Stimulated activated CD4-positive, alpha-beta T cell treated with anti-CD3 and anti-CD28 coated beads, Interleukin-1b, Interleukin-23, amount 100 ng/mL, for 4 hours (primary cell): ENCODE data around the gene BCAR1.

Experiments
- DNase-seq, 2 donors: peaks; one replicate each; pipeline ENCODE4 v3.0.0-alpha.2; 2020; ENCODE audit warnings: low read depth in 2 of 2

The BCAR1 gene

DNA sequence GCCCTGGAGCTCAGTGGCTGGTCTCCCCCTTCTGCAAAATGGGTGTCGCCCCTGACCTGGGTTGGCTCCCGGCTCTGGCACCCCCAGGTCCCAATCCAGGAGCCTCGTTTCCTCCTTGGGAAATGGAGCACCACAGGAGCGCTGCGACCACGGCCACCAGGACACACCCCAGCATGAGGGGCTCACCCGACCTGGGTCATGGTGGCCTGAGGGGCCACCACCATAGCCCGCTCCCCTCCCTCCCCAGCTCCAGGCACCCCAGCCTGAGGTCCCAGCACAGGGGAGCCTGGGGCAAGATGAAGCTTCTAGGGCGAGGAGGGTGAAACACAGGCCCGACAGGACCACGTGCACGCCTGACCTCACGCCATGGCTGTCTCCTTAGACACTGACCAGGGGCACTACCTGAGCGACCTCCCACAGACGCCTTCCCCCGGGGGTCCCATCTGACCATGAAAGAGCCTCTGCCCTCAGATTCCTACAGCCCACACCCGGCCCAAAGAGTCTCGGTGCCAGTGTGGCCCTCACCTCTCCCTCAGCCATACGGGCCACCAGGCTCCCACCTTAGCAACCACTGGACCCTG is 11.8 kb downstream of the BCAR1 start:
- no peak for DNase-seq

- DNase-seq = no peak
These were observed 12.4 kb downstream of the BCAR1 start for GRCh38 chr16:75238853-75239541.

GRCh38 chr16:75238132-75238852 is 13.1 kb downstream of the BCAR1 start:
- DNase-seq = no peak

GRCh38 chr16:75237398-75238131 is 13.9 kb downstream of the BCAR1 start:
- DNase-seq = no peak

- DNase-seq = no peak
These were observed 14.6 kb downstream of the BCAR1 start for GRCh38 chr16:75236736-75237397.

DNA sequence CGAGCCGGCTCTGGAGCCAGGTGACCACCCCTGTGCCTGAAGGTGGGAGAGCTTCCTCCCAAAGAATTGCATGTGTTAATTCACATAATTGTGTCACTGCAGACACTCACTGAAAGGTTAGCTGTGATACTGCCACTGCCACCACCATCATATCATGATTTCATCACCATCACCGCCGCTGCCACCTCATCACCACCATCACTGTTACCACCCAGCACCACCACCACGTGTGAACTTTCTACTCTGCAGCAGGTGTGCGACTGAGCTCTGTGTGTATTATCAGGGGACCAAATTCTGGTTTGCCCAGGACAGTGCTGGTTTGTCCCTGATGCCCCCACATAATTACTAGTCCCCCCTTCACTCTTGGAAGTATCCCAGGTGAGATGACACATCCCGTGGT is 15.2 kb downstream of the BCAR1 start:
- no peak for DNase-seq

GRCh38 chr16:75235721-75236193 is 15.7 kb downstream of the BCAR1 start:
- no peak for DNase-seq

GRCh38 chr16:75234856-75235696 is 16.3 kb downstream of the BCAR1 start:
- no peak for DNase-seq

GRCh38 chr16:75233611-75233938 is 17.8 kb downstream of the BCAR1 start:
- no peak for DNase-seq

GRCh38 chr16:75231570-75231969 is 19.9 kb downstream of the BCAR1 start:
- no peak for DNase-seq

- DNase-seq = no peak
These were observed 20.8 kb downstream of the BCAR1 start for GRCh38 chr16:75230471-75231110.

- DNase-seq = no peak
These were observed 22.0 kb downstream of the BCAR1 start for GRCh38 chr16:75229172-75230031.

DNA sequence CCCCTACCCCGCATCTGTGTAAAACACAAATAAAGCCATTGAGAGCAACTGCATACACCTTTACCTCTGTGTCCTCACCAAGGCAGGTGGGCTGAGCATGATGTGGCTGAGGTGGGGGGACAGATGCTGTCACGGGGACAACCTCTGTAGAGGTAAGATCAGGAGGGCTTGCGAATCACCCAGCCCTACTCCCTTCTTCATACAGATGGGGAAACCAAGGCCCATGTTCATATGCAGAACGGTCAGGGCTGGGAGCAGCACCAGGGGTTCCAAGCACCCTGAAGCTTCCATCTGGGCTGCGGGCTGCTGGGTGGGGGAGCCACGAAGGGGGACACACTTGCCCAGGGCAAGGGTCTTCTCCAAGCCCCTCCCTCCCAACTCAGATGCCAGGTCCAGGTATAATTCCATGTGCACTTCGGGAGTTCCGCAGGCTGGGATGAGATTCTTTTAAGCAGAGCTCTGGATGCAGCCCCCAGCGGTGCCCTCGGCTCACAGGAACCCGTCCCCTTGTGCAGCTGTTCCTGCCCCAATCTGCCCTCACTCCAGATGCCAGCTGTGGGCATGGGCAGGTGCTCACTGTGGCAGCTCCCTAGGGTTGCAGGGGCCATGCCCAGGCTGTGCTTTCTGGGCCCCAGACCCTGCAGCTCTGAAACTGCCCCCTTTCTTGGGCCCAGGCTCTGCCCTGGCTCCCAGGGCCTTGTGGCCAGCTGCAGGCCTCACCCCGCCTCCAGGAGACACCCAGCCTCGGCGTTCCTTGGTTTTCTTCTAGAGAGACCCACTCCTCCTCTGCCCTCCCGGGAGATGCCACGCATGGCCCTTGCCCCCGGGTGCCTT is 23.1 kb downstream of the BCAR1 start:
- no peak for DNase-seq

DNA sequence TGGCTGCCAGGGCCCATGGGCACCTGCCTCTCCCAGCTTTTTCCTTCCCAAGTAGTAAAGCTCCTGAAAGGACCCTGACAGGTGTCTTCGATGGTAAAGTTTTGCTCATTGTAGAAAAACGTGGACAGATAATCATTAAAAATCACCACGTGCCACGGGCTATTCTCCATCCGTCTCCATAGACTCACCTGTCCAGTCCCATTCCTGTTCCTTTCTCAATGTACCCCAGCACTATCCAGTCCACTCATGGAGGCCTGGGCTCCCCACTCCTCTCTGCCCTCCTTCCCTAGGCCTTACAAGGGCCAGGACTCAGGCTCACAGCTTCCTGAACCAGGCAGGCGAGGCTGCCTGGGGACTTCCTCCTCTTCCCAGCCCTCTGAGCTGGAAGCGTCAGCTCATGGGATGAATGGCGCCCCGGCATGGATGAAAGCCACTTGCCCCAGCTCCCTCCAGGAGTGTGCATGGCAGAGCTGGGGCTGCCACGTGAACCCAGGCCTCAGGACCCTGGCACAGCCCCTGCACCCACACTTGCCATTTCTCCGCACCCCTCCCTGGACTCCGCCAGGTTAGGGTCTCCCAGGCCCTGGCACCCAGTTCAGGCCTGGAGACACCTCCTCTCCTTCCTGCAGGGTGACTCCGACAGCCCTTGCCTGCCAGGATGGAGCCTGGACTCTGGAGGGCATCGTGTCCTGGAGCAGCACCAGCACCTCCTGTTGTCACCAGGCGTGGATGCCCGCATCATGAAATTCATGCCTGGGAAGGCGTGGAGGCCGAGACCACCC is 23.9 kb downstream of the BCAR1 start:
- no peak for DNase-seq

DNA sequence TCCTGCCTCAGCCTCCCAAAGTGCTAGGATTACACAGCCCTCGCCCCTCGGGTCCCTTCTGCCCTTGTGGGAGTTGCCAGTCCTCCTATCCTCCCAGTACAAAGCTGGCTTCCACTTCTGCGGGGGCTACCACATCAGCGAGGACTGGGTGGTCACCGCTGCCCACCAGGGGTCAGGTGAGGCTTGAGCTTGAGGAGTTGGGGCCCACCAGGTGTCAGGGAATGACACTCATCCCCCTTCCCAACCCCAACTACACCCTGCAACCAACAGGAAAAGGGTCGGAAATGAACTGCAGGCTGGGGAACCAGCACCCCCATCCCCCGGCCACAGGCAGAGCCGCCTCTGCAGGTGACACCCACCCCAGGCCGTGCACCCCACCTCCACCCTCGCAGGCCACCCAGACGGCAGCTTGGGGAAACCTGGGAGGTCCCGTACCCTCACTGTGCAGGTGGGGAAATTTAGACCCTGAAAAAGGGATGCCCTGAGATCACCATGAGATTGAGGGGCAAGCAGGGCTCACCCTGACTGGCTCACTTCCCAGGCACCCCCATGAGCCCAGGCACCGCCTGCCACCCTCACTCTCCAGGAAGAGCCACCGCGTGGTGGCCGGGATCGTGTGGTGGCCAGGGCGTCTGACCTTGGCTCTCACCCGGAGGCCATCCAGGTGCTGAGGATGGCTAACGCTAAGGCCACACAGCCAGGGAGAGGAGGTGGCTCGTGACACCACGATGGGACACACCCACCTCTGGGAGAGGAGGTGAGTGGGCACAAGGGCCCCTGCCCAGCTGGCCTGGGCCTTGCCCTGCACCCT is 24.7 kb downstream of the BCAR1 start:
- no peak for DNase-seq

- no peak for DNase-seq
These were observed 25.5 kb downstream of the BCAR1 start for GRCh38 chr16:75225678-75226515.
